MM.1S (cell line): ENCODE results near the gene NRXN3.

Source experiments
- DNase-seq: peaks from one replicate; pipeline ENCODE4 v3.0.0-alpha.2; 2015
- H2AFZ ChIP-seq: fragments of 300-600 bp; sonication (generic); 2 replicates; pipeline ENCODE4 v1.6.0; 2016; ENCODE audit warnings: antibody characterized with exemption, low read length
- H3F3A ChIP-seq: fragments of 300-600 bp; sonication (generic); 2 replicates; pipeline ENCODE4 v1.6.1; 2016; ENCODE audit warnings: mild to moderate bottlenecking, antibody characterized with exemption, low read length, moderate library complexity, mixed read lengths; ENCODE audit not compliant: insufficient read depth
- H3K27ac ChIP-seq: fragments of 300-600 bp; sonication (generic); 2 replicates; pipeline ENCODE4 v1.5.1; 2016; ENCODE audit warnings: mild to moderate bottlenecking, low read length
- H3K27me3 ChIP-seq: fragments of 300-600 bp; sonication (generic); replicated peaks from 2 replicates; pipeline ENCODE4 v1.6.0; 2016; ENCODE audit warnings: low read length; ENCODE audit not compliant: insufficient read depth
- H3K36me3 ChIP-seq: fragments of 300-600 bp; sonication (generic); replicated peaks from 2 replicates; pipeline ENCODE4 v1.6.1; 2016; ENCODE audit warnings: mild to moderate bottlenecking, low read length, mixed read lengths; ENCODE audit not compliant: insufficient read depth
- H3K4me1 ChIP-seq: fragments of 300-600 bp; sonication (generic); 2 replicates; pipeline ENCODE4 v1.6.1; 2016; ENCODE audit warnings: low read length, mixed read lengths
- H3K4me2 ChIP-seq: fragments of 300-600 bp; sonication (generic); 2 replicates; pipeline ENCODE4 v1.6.0; 2016; ENCODE audit warnings: low read depth, low read length
- H3K4me3 ChIP-seq: fragments of 300-600 bp; sonication (generic); 2 replicates; pipeline ENCODE4 v1.5.1; 2016; ENCODE audit warnings: low read length, mixed read lengths
- H3K79me2 ChIP-seq: fragments of 300-600 bp; sonication (generic); 2 replicates; pipeline ENCODE4 v1.6.1; 2016; ENCODE audit warnings: mixed run types, low read length, mixed read lengths
- H3K9ac ChIP-seq: fragments of 300-600 bp; sonication (generic); 2 replicates; pipeline ENCODE4 v1.6.1; 2016; ENCODE audit warnings: low read length, mixed read lengths
- H3K9me2 ChIP-seq: fragments of 300-600 bp; sonication (generic); replicated peaks from 2 replicates; pipeline ENCODE4 v1.6.1; 2016; ENCODE audit warnings: mild to moderate bottlenecking, low read length, mixed read lengths; ENCODE audit not compliant: insufficient read depth
- H3K9me3 ChIP-seq: fragments of 300-600 bp; sonication (generic); replicated peaks from 2 replicates; pipeline ENCODE4 v1.6.1; 2016; ENCODE audit warnings: mild to moderate bottlenecking, low read length, mixed read lengths; ENCODE audit not compliant: insufficient read depth
- H4K20me1 ChIP-seq: fragments of 300-600 bp; sonication (generic); 2 replicates; pipeline ENCODE4 v1.6.1; 2016; ENCODE audit warnings: mild to moderate bottlenecking, low read length, moderate library complexity, mixed read lengths; ENCODE audit not compliant: insufficient read depth
- CTCF ChIP-seq: fragments of 300-600 bp; sonication (generic); IDR thresholded peaks from 2 replicates; pipeline ENCODE4 v1.5.1; 2016; ENCODE audit warnings: antibody characterized with exemption, low read length, mixed read lengths
- EZH2 ChIP-seq: fragments of 300-600 bp; sonication (generic); optimal IDR thresholded peaks from 2 replicates; pipeline ENCODE3; 2017; ENCODE audit warnings: low read depth, mild to moderate bottlenecking, antibody characterized with exemption, low read length, mixed read lengths
- EZH2phosphoT487 ChIP-seq: fragments of 300-600 bp; sonication (generic); IDR thresholded peaks from 2 replicates; pipeline ENCODE4 v1.6.1; 2018; ENCODE audit warnings: antibody characterized with exemption, low read length

Gene NRXN3

GRCh38 chr14:78714711-78715110 is 544.5 kb downstream of the NRXN3 start:
- H3K9ac ChIP-seq = no peak overlapping the region
- no peaks in the 10 kb centered on the region for H3K9me2 ChIP-seq
- H3K27me3 ChIP-seq = no peaks in the 10 kb centered on the region
- H3K36me3 ChIP-seq = no peaks in the 10 kb centered on the region
- H3K79me2 ChIP-seq = no peaks in the 10 kb centered on the region
- no peak overlapping the region for H3K4me3 ChIP-seq
- DNase-seq = no peak
- H2AFZ ChIP-seq = no peak overlapping the region
- TF ChIP-seq EZH2phosphoT487 (no peak), CTCF (no peak), EZH2 (no peak)
- no peaks in the 10 kb centered on the region for H3F3A ChIP-seq
- H3K4me1 ChIP-seq = peaks cover under 1% of the 10 kb centered on the region; the same call in 1 of the 2 replicates
- H3K4me2 ChIP-seq = no peak overlapping the region
- no peak overlapping the region for H3K27ac ChIP-seq
- no peaks in the 10 kb centered on the region for H4K20me1 ChIP-seq
- H3K9me3 ChIP-seq = no peaks in the 10 kb centered on the region

GRCh38 chr14:78721756-78722480 is 551.7 kb downstream of the NRXN3 start:
- H3K9me3 ChIP-seq = no peaks in the 10 kb centered on the region
- no peaks in the 10 kb centered on the region for H3K36me3 ChIP-seq
- no peaks in the 10 kb centered on the region for H3K79me2 ChIP-seq
- H3K4me3 ChIP-seq = peak overlapping the region; percentile 41; the same call in 1 of the 2 replicates
- H3K9me2 ChIP-seq = no peaks in the 10 kb centered on the region
- H3K9ac ChIP-seq = peak overlapping the region; percentile 84
- no peaks in the 10 kb centered on the region for H3K27me3 ChIP-seq
- 0 out of 2 replicates have a peak overlapping the region, but pooled peaks have one; percentile 23 for H2AFZ ChIP-seq
- peak overlapping the region; percentile 100 for H3K27ac ChIP-seq
- peak overlapping the region; percentile 76 for H3K4me2 ChIP-seq
- peaks cover 61% of the 10 kb centered on the region for H3K4me1 ChIP-seq
- TF ChIP-seq EZH2phosphoT487 (no peak), CTCF (no peak), EZH2 (no peak)
- no peaks in the 10 kb centered on the region for H4K20me1 ChIP-seq
- peaks cover 28% of the 10 kb centered on the region for H3F3A ChIP-seq
- DNase-seq = peak; percentile 89

GRCh38 chr14:78725086-78725485 is 554.9 kb downstream of the NRXN3 start:
- H3K27ac ChIP-seq = peak overlapping the region; percentile 79
- no peaks in the 10 kb centered on the region for H3K27me3 ChIP-seq
- H2AFZ ChIP-seq = 0 out of 2 replicates have a peak overlapping the region, but pooled peaks have one; percentile 48
- H3K79me2 ChIP-seq = no peaks in the 10 kb centered on the region
- peak overlapping the region; percentile 21; the same call in 1 of the 2 replicates for H3K9ac ChIP-seq
- H4K20me1 ChIP-seq = no peaks in the 10 kb centered on the region
- peak; percentile 36 for DNase-seq
- peak overlapping the region; percentile 37 for H3K4me2 ChIP-seq
- H3K9me2 ChIP-seq = no peaks in the 10 kb centered on the region
- H3K9me3 ChIP-seq = no peaks in the 10 kb centered on the region
- peaks cover 60% of the 10 kb centered on the region for H3K4me1 ChIP-seq
- H3K36me3 ChIP-seq = no peaks in the 10 kb centered on the region
- H3F3A ChIP-seq = peaks cover 28% of the 10 kb centered on the region
- TF ChIP-seq CTCF (no peak), EZH2 (no peak), EZH2phosphoT487 (no peak)
- H3K4me3 ChIP-seq = no peak overlapping the region
